ENCODE measurements around the gene ZNF277. TPM values are rescaled to one million over a fixed set of nuclear protein-coding genes. Genes with fewer than 3 reads are reported as not detected.

ZNF277 gene
- total RNA-seq, 1 experiment from 2014 or later = 21.3 TPM

- no peak overlapping the region for H3K4me3 ChIP-seq (replicated peaks in 1 of 2; ENCODE audit: low read depth in 1 of 2, low read length in 2 of 2)
- DNase-seq (ENCODE audit: low read depth, low spot score) = no peak
- no peaks in the 10 kb centered on the region for H3K9me3 ChIP-seq (ENCODE audit: control insufficient read depth in 1 of 2, insufficient read depth in 1 of 2, low read depth in 1 of 2, low read length in 2 of 2)
- intact Hi-C loops (cut with micrococcal nuclease) = no loop called here
- ChIA-PET POLR2A (no interaction called here), RAD21 (ENCODE audit: low non-redundant PET in 1 of 2, low total read pairs in 2 of 2, uncharacterized antibody in 2 of 2, unreplicated experiment in 2 of 2) (no interaction called here), CTCF (no interaction called here)
- H3K36me3 ChIP-seq (ENCODE audit: control insufficient read depth in 1 of 2, insufficient read depth in 2 of 2, low read length in 2 of 2) = no peaks in the 10 kb centered on the region
- no peak overlapping the region for H3K4me2 ChIP-seq (ENCODE audit: low read length)
- H4K20me1 ChIP-seq (ENCODE audit: insufficient read depth) = no peaks in the 10 kb centered on the region
- peaks cover 0 to 4% of the 10 kb centered on the region in 2 experiments; a peak in 2 of 4 replicates for H3K4me1 ChIP-seq (ENCODE audit: control insufficient read depth in 1 of 2, insufficient read depth in 2 of 2, low read length in 2 of 2)
- no peak overlapping the region for H3K27ac ChIP-seq (ENCODE audit: low read depth, low read length)
- H3K9ac ChIP-seq (ENCODE audit: low read length) = no peak overlapping the region
- H2AFZ ChIP-seq (ENCODE audit: low read depth, low read length, poor library complexity, severe bottlenecking) = no peak overlapping the region
- no peak for ATAC-seq
- no peaks in the 10 kb centered on the region for H3K9me2 ChIP-seq (ENCODE audit: insufficient read depth)
- H3K27me3 ChIP-seq (ENCODE audit: insufficient read depth, low read length) = no peaks in the 10 kb centered on the region
- no peaks in the 10 kb centered on the region for H3K79me2 ChIP-seq (ENCODE audit: insufficient read depth, low read length)
- TF ChIP-seq TCF7L2 (IDR thresholded peaks at IDR 0.05; ENCODE audit: borderline replicate concordance, extremely low read depth, insufficient read depth, insufficient read length) (no peak), EZH2phosphoT487 (IDR thresholded peaks at IDR 0.05; ENCODE audit: borderline replicate concordance) (no peak), POLR2A (IDR thresholded peaks at IDR 0.05; ENCODE audit: borderline replicate concordance, extremely low read depth, insufficient read depth, insufficient read length) (no peak), JUND (IDR thresholded peaks at IDR 0.05) (no peak), YY1 (IDR thresholded peaks at IDR 0.05; ENCODE audit: extremely low read depth, insufficient replicate concordance, low read depth, low read length) (no peak), ZNF274 (IDR thresholded peaks at IDR 0.05; ENCODE audit: low read depth, low read length) (no peak), SIN3A (IDR thresholded peaks at IDR 0.05; ENCODE audit: low read depth) (no peak), EZH2 (IDR thresholded peaks at IDR 0.05) (no peak), MAX (IDR thresholded peaks at IDR 0.05) (no peak), SP1 (IDR thresholded peaks at IDR 0.05; ENCODE audit: low read depth) (no peak)
- BruUV-seq (replicated peaks) = no TSS peak
Measured at GRCh38 chr7:112293416-112293815, 86.9 kb downstream of the ZNF277 start.

GRCh38 chr7:112296432-112296831 lies 89.9 kb downstream of the ZNF277 start:
- POLR2A ChIA-PET = no interaction called here
- Histone ChIP-seq H3K27ac (ENCODE audit: low read depth, low read length) (no peak overlapping the region), H3K27me3 (ENCODE audit: insufficient read depth, low read length) (no peaks in the 10 kb centered on the region), H4K20me1 (ENCODE audit: insufficient read depth) (no peaks in the 10 kb centered on the region), H3K4me1 (ENCODE audit: control insufficient read depth in 1 of 2, insufficient read depth in 2 of 2, low read length in 2 of 2) (no peaks in the 10 kb centered on the region), H3K4me2 (ENCODE audit: low read length) (no peak overlapping the region), H3K79me2 (ENCODE audit: insufficient read depth, low read length) (no peaks in the 10 kb centered on the region), H3K36me3 (ENCODE audit: control insufficient read depth in 1 of 2, insufficient read depth in 2 of 2, low read length in 2 of 2) (no peaks in the 10 kb centered on the region), H3K9me2 (ENCODE audit: insufficient read depth) (no peaks in the 10 kb centered on the region), H2AFZ (ENCODE audit: low read depth, low read length, poor library complexity, severe bottlenecking) (no peak overlapping the region), H3K9ac (ENCODE audit: low read length) (no peak overlapping the region), H3K9me3 (ENCODE audit: control insufficient read depth in 1 of 2, insufficient read depth in 1 of 2, low read depth in 1 of 2, low read length in 2 of 2) (no peaks in the 10 kb centered on the region), H3K4me3 (replicated peaks in 1 of 2; ENCODE audit: low read depth in 1 of 2, low read length in 2 of 2) (no peak overlapping the region)
- no peak for TF ChIP-seq SRF (IDR thresholded peaks at IDR 0.05; ENCODE audit: low read depth)
- TF ChIP-seq ZNF274 (IDR thresholded peaks at IDR 0.05; ENCODE audit: low read depth, low read length) = no peak
- TF ChIP-seq JUND (IDR thresholded peaks at IDR 0.05) = no peak
- no peak for TF ChIP-seq POLR2AphosphoS5 (IDR thresholded peaks at IDR 0.05; ENCODE audit: low read depth, low read length)
- TF ChIP-seq SIN3A (IDR thresholded peaks at IDR 0.05; ENCODE audit: low read depth) = no peak
- no peak for TF ChIP-seq SP1 (IDR thresholded peaks at IDR 0.05; ENCODE audit: low read depth)
- TF ChIP-seq EZH2phosphoT487 (IDR thresholded peaks at IDR 0.05; ENCODE audit: borderline replicate concordance) = no peak
- TF ChIP-seq POLR2A (IDR thresholded peaks at IDR 0.05; ENCODE audit: borderline replicate concordance, extremely low read depth, insufficient read depth, insufficient read length) = no peak
- no peak for ATAC-seq
- intact Hi-C loops (cut with micrococcal nuclease) = no loop called here
- no TSS peak for BruUV-seq (replicated peaks)
- CTCF ChIA-PET = no interaction called here
- DNase-seq (ENCODE audit: low read depth, low spot score) = no peak
- RAD21 ChIA-PET (ENCODE audit: low non-redundant PET in 1 of 2, low total read pairs in 2 of 2, uncharacterized antibody in 2 of 2, unreplicated experiment in 2 of 2) = no interaction called here

Measured in HCT116 (cell line).